Spinal cord (tissue), 10 donors: ENCODE measurements around the gene LYPD1. TPM values are rescaled to one million over a fixed set of nuclear protein-coding genes. Genes with fewer than 3 reads are reported as not detected.

Experiments
- DNase-seq, 6 donors: peaks; one replicate each; pipeline versions ENCODE4 v3.0.0 to v3.0.0-alpha.2; 2013 to 2015; ENCODE audit warnings: low spot score in 6 of 6, low read depth in 4 of 6
- H3K27ac ChIP-seq: one replicate; pipeline ENCODE4 v1.5.1; 2013; ENCODE audit warnings: low read depth, low read length, control low read depth
- H3K27me3 ChIP-seq: one replicate; pipeline ENCODE4 v1.6.1; 2013; ENCODE audit warnings: low read length; ENCODE audit not compliant: control insufficient read depth, insufficient read depth
- H3K36me3 ChIP-seq: one replicate; pipeline ENCODE4 v1.6.1; 2013; ENCODE audit warnings: low read length; ENCODE audit not compliant: control insufficient read depth, insufficient read depth
- H3K4me1 ChIP-seq: one replicate; pipeline ENCODE4 v1.6.1; 2013; ENCODE audit warnings: low read length; ENCODE audit not compliant: control insufficient read depth, insufficient read depth
- H3K4me3 ChIP-seq: one replicate; pipeline ENCODE4 v1.5.1; 2013; ENCODE audit warnings: low read depth, low read length, control low read depth
- H3K9me3 ChIP-seq: one replicate; pipeline ENCODE4 v1.6.1; 2013; ENCODE audit warnings: low read length; ENCODE audit not compliant: control insufficient read depth, insufficient read depth
- WGBS: methylation state at CpG from one replicate; pipeline ENCODE4 v1.1.5; 2013; ENCODE audit warnings: missing lambda C conversion rate; ENCODE audit not compliant: insufficient coverage; 5-methylcytosine and 5-hydroxymethylcytosine counted together
- polyA plus RNA-seq, 2 donors: library from polyadenylated mRNA; unstranded; fragments of 120-200 nt; gene quantifications; one replicate each; pipeline ENCODE4 v1.2.1, GENCODE V29; 2013; ENCODE audit not compliant: insufficient read length in 2 of 2
- total RNA-seq, 2 donors: library from RNA; depleted of rRNA in 1 of 2; stranded (reverse); fragments of 120-200 nt in 1 of 2; fragments of >200 nt in 1 of 2; gene quantifications; one replicate each; pipeline versions ENCODE4 v1.2.3 to v1.2.4, GENCODE V29; 2013 to 2014
- donor health status: healthy.

Gene LYPD1
- total and polyA plus RNA-seq, 4 donors: 50.9 to 158 (median 93.6) TPM

- Histone ChIP-seq H3K27me3 (no peaks in the 10 kb centered on the region), H3K4me3 (no peak overlapping the region), H3K4me1 (peaks cover 3% of the 10 kb centered on the region), H3K27ac (no peak overlapping the region), H3K9me3 (no peaks in the 10 kb centered on the region), H3K36me3 (no peaks in the 10 kb centered on the region)
- no peak for DNase-seq
- no CpG with 5 or more reads among the region's 1 CpG for WGBS
These were observed 22.8 kb upstream of the LYPD1 start for GRCh38 chr2:132692816-132693215.

- 83% methylated on average over 2 of the region's 4 CpGs for WGBS
These were observed 21.6 kb upstream of the LYPD1 start for GRCh38 chr2:132691556-132691955.

GRCh38 chr2:132690664-132691303 is 20.8 kb upstream of the LYPD1 start:
- H3K4me1 ChIP-seq: no peaks in the 10 kb centered on the region
- no peaks in the 10 kb centered on the region for H3K27me3 ChIP-seq
- 82% methylated on average over 1 of the region's 1 CpG for WGBS
- H3K27ac ChIP-seq: no peak overlapping the region
- H3K4me3 ChIP-seq: no peak overlapping the region
- no peaks in the 10 kb centered on the region for H3K36me3 ChIP-seq
- no peak for DNase-seq
- H3K9me3 ChIP-seq: no peaks in the 10 kb centered on the region

More at GRCh38 chr2:132691556-132691955, 21.6 kb upstream of the LYPD1 start:
- Histone ChIP-seq H3K9me3 (no peaks in the 10 kb centered on the region), H3K4me3 (no peak overlapping the region), H3K27ac (no peak overlapping the region), H3K36me3 (no peaks in the 10 kb centered on the region), H3K4me1 (no peaks in the 10 kb centered on the region), H3K27me3 (no peaks in the 10 kb centered on the region)
- no peak for DNase-seq

- no peak for DNase-seq
- no peaks in the 10 kb centered on the region for H3K27me3 ChIP-seq
- no peak overlapping the region for H3K27ac ChIP-seq
- H3K9me3 ChIP-seq: no peaks in the 10 kb centered on the region
- WGBS: 78% methylated on average over 1 of the region's 1 CpG
- no peaks in the 10 kb centered on the region for H3K36me3 ChIP-seq
- H3K4me3 ChIP-seq: no peak overlapping the region
- no peaks in the 10 kb centered on the region for H3K4me1 ChIP-seq
These were observed 11.8 kb upstream of the LYPD1 start for GRCh38 chr2:132681766-132682165.

- no peak for DNase-seq
- WGBS: 100% methylated on average over 1 of the region's 3 CpGs
- H3K27ac ChIP-seq: no peak overlapping the region
These were observed 10.5 kb upstream of the LYPD1 start for GRCh38 chr2:132680544-132680943.

GRCh38 chr2:132678483-132678882 is 8.5 kb upstream of the LYPD1 start:
- Histone ChIP-seq H3K4me1 (no peaks in the 10 kb centered on the region), H3K4me3 (no peak overlapping the region), H3K27ac (no peak overlapping the region), H3K27me3 (no peaks in the 10 kb centered on the region), H3K36me3 (no peaks in the 10 kb centered on the region), H3K9me3 (no peaks in the 10 kb centered on the region)
- WGBS: no CpG with 5 or more reads among the region's 2 CpGs
- DNase-seq: no peak

More at GRCh38 chr2:132680544-132680943, 10.5 kb upstream of the LYPD1 start:
- Histone ChIP-seq H3K27me3 (no peaks in the 10 kb centered on the region), H3K36me3 (no peaks in the 10 kb centered on the region), H3K4me3 (no peak overlapping the region), H3K9me3 (no peaks in the 10 kb centered on the region), H3K4me1 (no peaks in the 10 kb centered on the region)

DNA sequence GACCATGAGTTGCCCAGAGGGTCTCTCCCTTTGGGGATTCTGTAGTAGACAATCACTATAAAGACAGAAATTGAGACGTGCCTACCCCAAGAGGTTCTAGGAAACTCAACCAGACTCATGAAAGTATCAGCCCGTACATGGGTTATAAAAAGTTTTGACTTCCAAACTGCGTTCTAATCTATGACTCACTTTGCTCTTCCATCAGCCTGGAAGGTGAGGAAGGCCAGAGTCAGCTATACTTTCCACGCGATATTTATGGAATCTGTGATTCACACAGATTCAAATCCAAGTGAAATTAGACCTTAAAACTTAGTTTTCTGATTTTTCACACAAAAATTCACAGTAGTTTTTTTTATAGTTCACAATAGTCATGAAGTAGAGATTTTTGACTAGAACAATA is 7.7 kb upstream of the LYPD1 start:
- Histone ChIP-seq H3K4me3 (no peak overlapping the region), H3K4me1 (no peaks in the 10 kb centered on the region), H3K36me3 (no peaks in the 10 kb centered on the region), H3K9me3 (no peaks in the 10 kb centered on the region), H3K27me3 (no peaks in the 10 kb centered on the region), H3K27ac (no peak overlapping the region)
- DNase-seq: no peak
- WGBS: 100% methylated on average over 5 of the region's 5 CpGs

DNA sequence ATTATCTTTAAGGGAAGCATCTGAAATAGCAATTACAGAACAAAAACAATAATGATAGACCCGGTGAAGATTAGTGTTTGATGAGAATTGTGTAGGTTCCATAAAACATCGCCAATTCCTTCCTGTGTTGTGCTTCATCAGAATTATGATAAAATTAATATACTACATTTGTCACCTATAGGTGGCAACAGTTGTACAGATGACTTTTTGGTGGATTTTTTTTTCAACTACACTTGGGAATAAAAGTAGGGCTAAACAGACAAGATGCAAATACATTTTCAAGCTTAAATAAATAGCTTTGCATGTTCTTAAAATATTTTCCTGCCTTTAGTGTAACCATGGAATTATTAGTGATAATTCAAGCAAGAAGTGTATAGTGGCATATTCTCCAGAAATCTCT is 7.0 kb upstream of the LYPD1 start:
- no CpG with 5 or more reads among the region's 2 CpGs for WGBS
- DNase-seq: peak in 1 of 6 donors; percentile 56
- H3K27me3 ChIP-seq: no peaks in the 10 kb centered on the region
- no peak overlapping the region for H3K27ac ChIP-seq
- H3K9me3 ChIP-seq: no peaks in the 10 kb centered on the region
- H3K36me3 ChIP-seq: no peaks in the 10 kb centered on the region
- H3K4me1 ChIP-seq: no peaks in the 10 kb centered on the region
- H3K4me3 ChIP-seq: no peak overlapping the region

GRCh38 chr2:132671151-132671835 is 1.3 kb upstream of the LYPD1 start:
- H3K27ac ChIP-seq: peak overlapping the region; percentile 86
- H3K4me3 ChIP-seq: peak overlapping the region; percentile 78
- peaks cover 4% of the 10 kb centered on the region for H3K27me3 ChIP-seq
- H3K9me3 ChIP-seq: no peaks in the 10 kb centered on the region
- peaks cover 34% of the 10 kb centered on the region for H3K4me1 ChIP-seq
- WGBS: 10% methylated on average over 17 of the region's 23 CpGs
- peak in 2 of 6 donors; percentile 60 to 84 for DNase-seq
- H3K36me3 ChIP-seq: no peaks in the 10 kb centered on the region
